ENCODE measurements around the gene IL4I1. TPM values are rescaled to one million over a fixed set of nuclear protein-coding genes. Genes with fewer than 3 reads are reported as not detected.

The IL4I1 gene
- total RNA-seq, 1 experiment from 2014 or later, result 0.61 TPM

- Histone ChIP-seq H3K4me2 (ENCODE audit: insufficient read depth, insufficient read length, low read length) (no peak overlapping the region), H3K27me3 (ENCODE audit: insufficient read depth, low read length) (no peaks in the 10 kb centered on the region), H3K56ac (ENCODE audit: insufficient read length, low read depth, low read length) (no peak overlapping the region), H4K91ac (ENCODE audit: insufficient read length, low read depth, low read length) (no peak overlapping the region), H3T11ph (ENCODE audit: low read length) (no peak overlapping the region), H3K14ac (ENCODE audit: insufficient read depth, low read length) (no peak overlapping the region), H2BK15ac (ENCODE audit: low read depth, low read length) (no peak overlapping the region), H2BK120ac (ENCODE audit: low read depth, low read length, poor library complexity, severe bottlenecking) (no peak overlapping the region), H3K23me2 (ENCODE audit: insufficient read length, low read depth, low read length, poor library complexity, severe bottlenecking) (no peaks in the 10 kb centered on the region), H4K20me1 (ENCODE audit: control insufficient read depth, insufficient read depth, insufficient read length) (peaks cover 2% of the 10 kb centered on the region), H3K9ac (ENCODE audit: extremely low read depth, insufficient read length, low read length) (no peak overlapping the region), H3K79me1 (ENCODE audit: insufficient read depth, low read depth, low read length, poor library complexity, severe bottlenecking) (peaks cover 6% of the 10 kb centered on the region), H4K5ac (ENCODE audit: insufficient read length, low read depth, low read length) (no peak overlapping the region), H3K23ac (ENCODE audit: insufficient read length, low read depth, low read length) (no peak overlapping the region), H2BK20ac (ENCODE audit: low read depth, low read length, poor library complexity, severe bottlenecking) (no peak overlapping the region), H3K4ac (ENCODE audit: low read depth, low read length) (no peak overlapping the region), H2AK5ac (ENCODE audit: insufficient read length, low read length) (no peak overlapping the region), H3K79me2 (ENCODE audit: insufficient read depth, low read length) (peaks cover 4% of the 10 kb centered on the region; the same call in 1 of the 2 replicates), H2AFZ (ENCODE audit: low read length) (no peak overlapping the region), H3K18ac (ENCODE audit: insufficient read length, low read depth, low read length) (no peak overlapping the region), H2BK12ac (ENCODE audit: insufficient read length, low read depth, low read length) (no peak overlapping the region), H3K9me3 (ENCODE audit: control insufficient read depth, low read depth, low read length) (no peaks in the 10 kb centered on the region), H4K8ac (replicated peaks; ENCODE audit: insufficient read length, low read depth, low read length) (no peak overlapping the region), H3K4me1 (ENCODE audit: insufficient read depth, low read length) (no peaks in the 10 kb centered on the region), H2BK5ac (ENCODE audit: insufficient read length, low read length) (no peak overlapping the region), H3K27ac (ENCODE audit: insufficient read length, low read depth, low read length) (no peak overlapping the region)
- H3K36me3 Mint-ChIP-seq (ENCODE audit: insufficient read depth in 1 of 3, low read depth in 3 of 3), result peaks cover 58 to 85% (median 84%) of the 10 kb centered on the region in 3 experiments
- H3K4me3 Mint-ChIP-seq, result no peak overlapping the region
- WGBS (ENCODE audit: extremely low coverage, insufficient read length, low lambda C conversion rate), result no CpG with 5 or more reads among the region's 10 CpGs
- TF ChIP-seq CTCF (conservative IDR thresholded peaks at IDR 0.05), result no peak
- H3K4me1 Mint-ChIP-seq, result peaks cover 8 to 18% of the 10 kb centered on the region in 2 experiments
- H3K27me3 Mint-ChIP-seq (ENCODE audit: low read depth), result no peaks in the 10 kb centered on the region
- DNase-seq, result no peak
- peak overlapping the region in 2 of 3 experiments; percentile 39 to 65; a peak in 3 of 7 replicates for H3K27ac Mint-ChIP-seq
- peaks cover 0 to 3% of the 10 kb centered on the region in 2 experiments; a peak in 1 of 5 replicates for H3K9me3 Mint-ChIP-seq
Observed at GRCh38 chr19:49913720-49914119, 17.0 kb upstream of the IL4I1 start.

Measured in H9 (cell line).